H9 (cell line): Measurements from ENCODE around the gene SH3BP5L. TPM values are rescaled to one million over a fixed set of nuclear protein-coding genes. Genes with fewer than 3 reads are reported as not detected.

ENCODE experiments used
- DNase-seq: peaks from one replicate; pipeline ENCODE4 v3.0.0-alpha.2; 2017
- H2AFZ ChIP-seq: one replicate; pipeline ENCODE4 v1.6.1; 2013; ENCODE audit warnings: mild to moderate bottlenecking, low read length, control low read depth, moderate library complexity
- H2AK5ac ChIP-seq: 2 replicates; pipeline ENCODE4 v1.6.1; 2013; ENCODE audit warnings: low read length, control low read depth, mixed read lengths; ENCODE audit not compliant: insufficient read length
- H2BK120ac ChIP-seq: one replicate; pipeline ENCODE4 v1.6.1; 2013; ENCODE audit warnings: low read depth, mild to moderate bottlenecking, low read length, control low read depth, inconsistent platforms; ENCODE audit not compliant: poor library complexity, severe bottlenecking
- H2BK12ac ChIP-seq: 2 replicates; pipeline ENCODE4 v1.6.1; 2013; ENCODE audit warnings: low read length, control low read depth, mixed read lengths, low read depth; ENCODE audit not compliant: insufficient read length
- H2BK15ac ChIP-seq: 2 replicates; pipeline ENCODE4 v1.6.1; 2013; ENCODE audit warnings: low read depth, low read length, control low read depth
- H2BK20ac ChIP-seq: one replicate; pipeline ENCODE4 v1.6.1; 2013; ENCODE audit warnings: low read depth, mild to moderate bottlenecking, low read length, control low read depth, inconsistent platforms; ENCODE audit not compliant: poor library complexity, severe bottlenecking
- H2BK5ac ChIP-seq: 2 replicates; pipeline ENCODE4 v1.6.1; 2013; ENCODE audit warnings: low read length, control low read depth, mixed read lengths; ENCODE audit not compliant: insufficient read length
- H3K14ac ChIP-seq: 2 replicates; pipeline ENCODE4 v1.6.1; 2013; ENCODE audit warnings: low read length, control low read depth; ENCODE audit not compliant: insufficient read depth
- H3K18ac ChIP-seq: 2 replicates; pipeline ENCODE4 v1.6.1; 2013; ENCODE audit warnings: low read depth, mild to moderate bottlenecking, mixed read lengths, low read length, control low read depth; ENCODE audit not compliant: insufficient read length
- H3K23ac ChIP-seq: 2 replicates; pipeline ENCODE4 v1.6.1; 2013; ENCODE audit warnings: low read length, control low read depth, mixed read lengths, low read depth; ENCODE audit not compliant: insufficient read length
- H3K23me2 ChIP-seq: 2 replicates; pipeline ENCODE4 v1.6.1; 2013; ENCODE audit warnings: low read depth, mild to moderate bottlenecking, mixed read lengths, low read length, control low read depth; ENCODE audit not compliant: insufficient read length, poor library complexity, severe bottlenecking
- H3K27ac ChIP-seq: 2 replicates; pipeline ENCODE4 v1.5.1; 2013; ENCODE audit warnings: low read length, control low read depth, mixed read lengths, low read depth; ENCODE audit not compliant: insufficient read length
- H3K27me3 ChIP-seq: 2 replicates; pipeline ENCODE4 v1.6.1; 2013; ENCODE audit warnings: low read length, control low read depth, inconsistent platforms; ENCODE audit not compliant: insufficient read depth
- H3K4ac ChIP-seq: 2 replicates; pipeline ENCODE4 v1.6.1; 2013; ENCODE audit warnings: low read depth, mild to moderate bottlenecking, control low read depth, inconsistent platforms, low read length, moderate library complexity
- H3K4me1 ChIP-seq: 2 replicates; pipeline ENCODE4 v1.6.1; 2013; ENCODE audit warnings: low read length, control low read depth, inconsistent platforms; ENCODE audit not compliant: insufficient read depth
- H3K4me2 ChIP-seq: 2 replicates; pipeline ENCODE4 v1.6.1; 2013; ENCODE audit warnings: low read length, control low read depth, mixed read lengths; ENCODE audit not compliant: insufficient read length, insufficient read depth
- H3K56ac ChIP-seq: 2 replicates; pipeline ENCODE4 v1.6.1; 2013; ENCODE audit warnings: low read depth, mild to moderate bottlenecking, mixed read lengths, low read length, control low read depth; ENCODE audit not compliant: insufficient read length
- H3K79me1 ChIP-seq: 2 replicates; pipeline ENCODE4 v1.6.1; 2013; ENCODE audit warnings: low read depth, mild to moderate bottlenecking, moderate library complexity, low read length, control low read depth, inconsistent platforms; ENCODE audit not compliant: insufficient read depth, poor library complexity, severe bottlenecking
- H3K79me2 ChIP-seq: 2 replicates; pipeline ENCODE4 v1.6.1; 2013; ENCODE audit warnings: low read length, control low read depth, inconsistent platforms; ENCODE audit not compliant: insufficient read depth
- H3K9ac ChIP-seq: 2 replicates; pipeline ENCODE4 v1.6.1; 2013; ENCODE audit warnings: low read length, control low read depth, mixed read lengths; ENCODE audit not compliant: insufficient read length; ENCODE audit errors: extremely low read depth
- H3K9me3 ChIP-seq: one replicate; pipeline ENCODE4 v1.6.1; 2013; ENCODE audit warnings: low read depth, low read length, inconsistent platforms; ENCODE audit not compliant: control insufficient read depth
- H3T11ph ChIP-seq: one replicate; pipeline ENCODE4 v1.6.1; 2013; ENCODE audit warnings: mild to moderate bottlenecking, low read length, control low read depth, inconsistent platforms
- H4K20me1 ChIP-seq: one replicate; pipeline ENCODE4 v1.6.1; 2013; ENCODE audit not compliant: control insufficient read depth, insufficient read length, insufficient read depth
- H4K5ac ChIP-seq: 2 replicates; pipeline ENCODE4 v1.6.1; 2013; ENCODE audit warnings: low read depth, mild to moderate bottlenecking, mixed read lengths, low read length, control low read depth; ENCODE audit not compliant: insufficient read length
- H4K8ac ChIP-seq: replicated peaks from 2 replicates; pipeline ENCODE4 v1.6.1; 2013; ENCODE audit warnings: low read length, control low read depth, mixed read lengths, low read depth; ENCODE audit not compliant: insufficient read length
- H4K91ac ChIP-seq: 2 replicates; pipeline ENCODE4 v1.6.1; 2013; ENCODE audit warnings: low read depth, mild to moderate bottlenecking, moderate library complexity, mixed read lengths, low read length, control low read depth; ENCODE audit not compliant: insufficient read length
- H3K27ac Mint-ChIP-seq, 3 experiments: 2 replicates in 2 of 3; 3 replicates in 1 of 3; pipeline ENCODE4 v1.8.0; 2020 to 2021; ENCODE audit warnings: mixed read lengths in 3 of 3, mild to moderate bottlenecking in 1 of 3, moderate library complexity in 1 of 3
- H3K27me3 Mint-ChIP-seq: 2 replicates; pipeline ENCODE4 v1.8.0; 2021; ENCODE audit warnings: low read depth, mild to moderate bottlenecking, moderate library complexity, mixed read lengths
- H3K36me3 Mint-ChIP-seq, 3 experiments: 2 replicates in 2 of 3; 3 replicates in 1 of 3; pipeline ENCODE4 v1.8.0; 2020 to 2021; ENCODE audit warnings: low read depth in 3 of 3, mixed read lengths in 3 of 3; ENCODE audit not compliant: insufficient read depth in 1 of 3
- H3K4me1 Mint-ChIP-seq, 2 experiments: 2 replicates each; pipeline ENCODE4 v1.8.0; 2020; ENCODE audit warnings: mixed read lengths in 2 of 2
- H3K4me3 Mint-ChIP-seq, 2 experiments: 2 replicates in 1 of 2; 3 replicates in 1 of 2; pipeline ENCODE4 v1.8.0; 2020 to 2021; ENCODE audit warnings: mild to moderate bottlenecking in 2 of 2, mixed read lengths in 2 of 2, moderate library complexity in 1 of 2
- H3K9me3 Mint-ChIP-seq, 2 experiments: 2 replicates in 1 of 2; 3 replicates in 1 of 2; pipeline ENCODE4 v1.8.0; 2020; ENCODE audit warnings: mild to moderate bottlenecking in 2 of 2, mixed read lengths in 2 of 2, moderate library complexity in 1 of 2
- WGBS: extraction: QIAGEN DNeasy Blood & Tissue Kit; methylation state at CpG from one replicate; pipeline ENCODE4 v1.1.7; 2013; ENCODE audit warnings: missing lambda C conversion rate, low lambda C conversion rate, mixed read lengths; ENCODE audit not compliant: insufficient read length; ENCODE audit errors: extremely low coverage; 5-methylcytosine and 5-hydroxymethylcytosine counted together
- total RNA-seq: library from RNA; stranded (reverse); gene quantifications from 2 replicates; pipeline ENCODE4 v1.2.1, GENCODE V29; 2021
- TF ChIP-seq, protein P1 (sequence below): fragments of 200-600 bp; sonication (generic); conservative IDR thresholded peaks from 3 replicates; pipeline ENCODE4 v1.8.0; 2021; ENCODE audit warnings: antibody characterized with exemption, mild to moderate bottlenecking

Gene SH3BP5L
- total RNA-seq, 1 experiment from 2014 or later: 27.6 TPM

GRCh38 chr1:248843687-248844086, 18.0 kb upstream of the SH3BP5L start:
- TF ChIP-seq, protein P1, sequence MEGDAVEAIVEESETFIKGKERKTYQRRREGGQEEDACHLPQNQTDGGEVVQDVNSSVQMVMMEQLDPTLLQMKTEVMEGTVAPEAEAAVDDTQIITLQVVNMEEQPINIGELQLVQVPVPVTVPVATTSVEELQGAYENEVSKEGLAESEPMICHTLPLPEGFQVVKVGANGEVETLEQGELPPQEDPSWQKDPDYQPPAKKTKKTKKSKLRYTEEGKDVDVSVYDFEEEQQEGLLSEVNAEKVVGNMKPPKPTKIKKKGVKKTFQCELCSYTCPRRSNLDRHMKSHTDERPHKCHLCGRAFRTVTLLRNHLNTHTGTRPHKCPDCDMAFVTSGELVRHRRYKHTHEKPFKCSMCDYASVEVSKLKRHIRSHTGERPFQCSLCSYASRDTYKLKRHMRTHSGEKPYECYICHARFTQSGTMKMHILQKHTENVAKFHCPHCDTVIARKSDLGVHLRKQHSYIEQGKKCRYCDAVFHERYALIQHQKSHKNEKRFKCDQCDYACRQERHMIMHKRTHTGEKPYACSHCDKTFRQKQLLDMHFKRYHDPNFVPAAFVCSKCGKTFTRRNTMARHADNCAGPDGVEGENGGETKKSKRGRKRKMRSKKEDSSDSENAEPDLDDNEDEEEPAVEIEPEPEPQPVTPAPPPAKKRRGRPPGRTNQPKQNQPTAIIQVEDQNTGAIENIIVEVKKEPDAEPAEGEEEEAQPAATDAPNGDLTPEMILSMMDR: no peak
- no peaks in the 10 kb centered on the region for H3K79me1 ChIP-seq
- no peak overlapping the region for H2BK120ac ChIP-seq
- H2BK15ac ChIP-seq: no peak overlapping the region
- Mint-ChIP-seq H3K27me3 (no peaks in the 10 kb centered on the region), H3K4me1 (peaks cover 2 to 13% of the 10 kb centered on the region in 2 experiments; a peak in 3 of 4 replicates), H3K36me3 (peaks cover 13 to 35% (median 24%) of the 10 kb centered on the region in 3 experiments; a peak in 6 of 7 replicates), H3K27ac (no peak overlapping the region), H3K4me3 (no peak overlapping the region), H3K9me3 (no peaks in the 10 kb centered on the region)
- no peak overlapping the region for H3K23ac ChIP-seq
- DNase-seq: no peak
- no peak overlapping the region for H3K18ac ChIP-seq
- H3K4me1 ChIP-seq: no peaks in the 10 kb centered on the region
- H3K79me2 ChIP-seq: peaks cover 3% of the 10 kb centered on the region
- H2AFZ ChIP-seq: no peak overlapping the region
- no peak overlapping the region for H3K9ac ChIP-seq
- no peak overlapping the region for H3T11ph ChIP-seq
- no peak overlapping the region for H3K4me2 ChIP-seq
- no peak overlapping the region for H3K27ac ChIP-seq
- H2AK5ac ChIP-seq: no peak overlapping the region
- WGBS: no CpG with 5 or more reads among the region's 3 CpGs
- no peaks in the 10 kb centered on the region for H3K23me2 ChIP-seq
- H2BK5ac ChIP-seq: no peak overlapping the region
- H3K9me3 ChIP-seq: no peaks in the 10 kb centered on the region
- no peak overlapping the region for H4K8ac ChIP-seq
- H3K27me3 ChIP-seq: no peaks in the 10 kb centered on the region
- no peak overlapping the region for H4K5ac ChIP-seq
- H2BK20ac ChIP-seq: no peak overlapping the region
- H4K91ac ChIP-seq: no peak overlapping the region
- H2BK12ac ChIP-seq: no peak overlapping the region
- H3K4ac ChIP-seq: no peak overlapping the region
- H4K20me1 ChIP-seq: no peaks in the 10 kb centered on the region
- no peak overlapping the region for H3K14ac ChIP-seq
- H3K56ac ChIP-seq: no peak overlapping the region
